GM12878 (cell line): ENCODE measurements around the gene GLI1. TPM values are rescaled to one million over a fixed set of nuclear protein-coding genes. Genes with fewer than 3 reads are reported as not detected.
A peak's percentile ranks its signal among the peaks of the same experiment; 100 is the strongest.

Experiments
- ASH2L ChIP-seq: fragments of 300-600, 200-600 bp; sonication (generic); IDR thresholded peaks from 2 replicates; pipeline ENCODE4 v1.6.1; 2017; ENCODE audit warnings: low read depth, mild to moderate bottlenecking, borderline replicate concordance
- ATF3 ChIP-seq: IDR thresholded peaks from 2 replicates; pipeline ENCODE4 v1.6.1; 2011; ENCODE audit warnings: low read depth, mild to moderate bottlenecking, low read length, moderate library complexity, borderline replicate concordance; ENCODE audit errors: extremely low read depth
- BCL11A ChIP-seq: IDR thresholded peaks from 2 replicates; pipeline ENCODE4 v1.6.1; 2011; ENCODE audit warnings: low read depth, low read length
- CHD2 ChIP-seq: IDR thresholded peaks from 2 replicates; pipeline ENCODE4 v1.6.1; 2011; ENCODE audit warnings: low read depth, low read length, improper control_type of control experiment, borderline replicate concordance
- KDM1A ChIP-seq: fragments of 200-600 bp; sonication (generic); IDR thresholded peaks from 2 replicates; pipeline ENCODE4 v1.6.1; 2016; ENCODE audit warnings: borderline replicate concordance
- LARP7 ChIP-seq: fragments of 450-650 bp; IDR thresholded peaks from 2 replicates; pipeline ENCODE4 v1.6.1; 2017; ENCODE audit warnings: mild to moderate bottlenecking
- NFYB ChIP-seq: IDR thresholded peaks from 2 replicates; pipeline ENCODE4 v1.6.1; 2011; ENCODE audit warnings: low read depth, mild to moderate bottlenecking, low read length, improper control_type of control experiment, moderate library complexity; ENCODE audit not compliant: insufficient read depth
- NRF1 ChIP-seq: conservative IDR thresholded peaks from 2 replicates; pipeline ENCODE4 v1.6.1; 2011; ENCODE audit warnings: mild to moderate bottlenecking, low read depth, low read length, improper control_type of control experiment
- POLR2A ChIP-seq: IDR thresholded peaks from 2 replicates; pipeline ENCODE4 v1.6.1; 2011; ENCODE audit warnings: low read depth, mild to moderate bottlenecking, low read length
- POLR2AphosphoS2 ChIP-seq: IDR thresholded peaks from 2 replicates; pipeline ENCODE4 v1.6.1; 2011; ENCODE audit warnings: low read depth, mild to moderate bottlenecking, low read length, improper control_type of control experiment, moderate library complexity
- PRDM15 ChIP-seq: fragments of 450-650 bp; formaldehyde crosslinking; IDR thresholded peaks from 2 replicates; pipeline ENCODE4 v1.4.0; 2020; ENCODE audit warnings: mild to moderate bottlenecking, moderate library complexity
- SKIL ChIP-seq: fragments of 450-650 bp; IDR thresholded peaks from 2 replicates; pipeline ENCODE4 v1.6.1; 2017; ENCODE audit warnings: mild to moderate bottlenecking, low read depth, inconsistent platforms; ENCODE audit not compliant: poor library complexity, severe bottlenecking
- SMARCA5 ChIP-seq: fragments of 450-650 bp; IDR thresholded peaks from 2 replicates; pipeline ENCODE4 v1.6.1; 2017; ENCODE audit warnings: mild to moderate bottlenecking
- SREBF2 ChIP-seq: IDR thresholded peaks from 2 replicates; pipeline ENCODE4 v1.6.1; 2012; ENCODE audit warnings: mild to moderate bottlenecking, low read length
- USF1 ChIP-seq: IDR thresholded peaks from 2 replicates; pipeline ENCODE4 v1.6.1; 2011; ENCODE audit warnings: borderline replicate concordance, low read depth, mild to moderate bottlenecking, moderate library complexity, mixed read lengths, low read length; ENCODE audit not compliant: insufficient read depth; ENCODE audit errors: extremely low read length
- ZBTB11 ChIP-seq: fragments of 450-650 bp; formaldehyde crosslinking; IDR thresholded peaks from 2 replicates; pipeline ENCODE4 v1.5.0; 2022; ENCODE audit warnings: mild to moderate bottlenecking, missing genetic modification characterization
- ZBTB33 ChIP-seq: fragments of 450-650 bp; IDR thresholded peaks from 2 replicates; pipeline ENCODE4 v1.6.1; 2017; ENCODE audit warnings: mild to moderate bottlenecking
- polyA plus RNA-seq, 11 experiments: library from polyadenylated mRNA; depleted of rRNA in 4 of 11; unstranded in 6 of 11; stranded (reverse) in 5 of 11; fragments of >200 nt; fragmentation: Nextera tagmentation in 4 of 11; fragmentation: Illumina TruSeq in 1 of 11; extraction: Ambion mirVana in 4 of 11; extraction: Trizol in 1 of 11; gene quantifications; 1 replicate in 1 of 11; 2 replicates in 10 of 11; pipeline versions ENCODE4 v1.2.1 to v1.2.3, GENCODE V29; 2011 to 2016; ENCODE audit warnings: inconsistent platforms in 2 of 11, missing spikeins in 2 of 11, low read depth in 1 of 11
- total RNA-seq, 4 experiments: library from RNA; depleted of rRNA in 3 of 4; stranded (reverse); fragments of >200 nt in 3 of 4; fragmentation: Illumina TruSeq in 1 of 4; extraction: Trizol in 1 of 4; gene quantifications; 2 replicates each; pipeline versions ENCODE4 v1.2.1 to v1.2.3, GENCODE V29; 2013 to 2021

GLI1 gene
- total and polyA plus RNA-seq, 10 of the 15 experiments (the other 5 are each of a cell fraction or from before 2014, with no cell fraction given) = 0.27 to 1.2 (median 0.49) TPM

GRCh38 chr12:57462251-57462911 is 2.8 kb downstream of the GLI1 start (continued):
- TF ChIP-seq SKIL (peak; percentile 65), SMARCA5 (peak; percentile 86), POLR2AphosphoS2 (no peak), NFYB (no peak), KDM1A (no peak), POLR2A (0 out of 2 replicates have a peak, but pooled peaks have one; percentile 24), BCL11A (no peak), LARP7 (no peak), NRF1 (no peak), ZBTB11 (CRISPR knock-in tag) (no peak), ZBTB33 (no peak), CHD2 (peak; percentile 63; the same call in 1 of the 2 replicates), SREBF2 (no peak), ATF3 (no peak), USF1 (no peak), PRDM15 (CRISPR knock-in tag) (no peak), ASH2L (no peak)
